ENCODE measurements around the gene SRSF11.
A peak's percentile ranks its signal among the peaks of the same experiment; 100 is the strongest.
"Not testable (repeated sequence)": the region's sequence is repeated elsewhere in the genome, so short reads cannot be mapped to it uniquely, and the experiment has no call there.

The SRSF11 gene

GRCh38 chr1:70221238-70222121, at the start of gene SRSF11:
TSS of gene SRSF11 (plus strand) at chr1:70221380. CDS start at chr1:70221637, 257 bp downstream.
- DNase-seq (ENCODE audit: low spot score) = peak; percentile 94

DNA sequence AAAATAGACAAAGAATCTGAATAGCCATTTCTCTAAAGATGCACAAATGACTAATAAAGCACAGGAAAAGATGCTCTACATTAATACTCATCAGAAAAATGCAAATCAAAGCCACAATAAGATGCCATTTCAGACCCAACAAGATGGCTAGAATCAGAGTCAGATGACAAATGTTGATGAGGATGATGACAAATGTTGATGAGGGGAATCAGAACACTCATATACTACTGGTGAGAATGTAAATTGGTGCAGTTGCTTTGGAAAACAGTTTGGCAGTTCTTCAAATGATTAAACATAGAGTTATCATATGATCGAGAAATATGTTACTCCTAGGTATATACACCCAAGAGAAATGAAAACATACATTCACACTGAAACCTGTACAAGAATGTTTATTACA, 49.7 kb upstream of the SRSF11 start:
- no peak for DNase-seq (ENCODE audit: low spot score)

- DNase-seq (ENCODE audit: low spot score) = not testable (repeated sequence)
These were observed 36.0 kb upstream of the SRSF11 start for GRCh38 chr1:70185181-70185580.

GRCh38 chr1:70188522-70188921, 32.7 kb upstream of the SRSF11 start:
- DNase-seq (ENCODE audit: low spot score) = no peak

DNA sequence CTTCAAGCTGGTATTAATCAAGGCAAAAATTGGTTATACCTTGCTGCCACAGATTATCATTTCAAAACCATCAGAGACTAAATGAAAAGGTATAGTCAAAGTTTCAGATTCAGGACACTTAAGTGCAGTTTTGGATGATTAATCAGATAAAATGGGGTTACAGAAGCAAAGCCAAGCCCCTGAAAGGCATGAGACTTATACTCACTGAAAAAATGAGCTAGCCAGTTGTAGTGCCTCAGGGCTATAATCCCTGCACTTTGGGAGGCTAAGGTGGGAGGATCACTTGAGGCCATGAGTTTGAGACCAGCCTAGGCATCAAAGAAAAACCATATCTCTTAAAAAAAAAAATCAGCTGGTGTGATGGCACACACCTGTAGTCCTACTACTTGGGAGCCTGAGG, 31.0 kb upstream of the SRSF11 start:
- DNase-seq (ENCODE audit: low spot score) = no peak

DNA sequence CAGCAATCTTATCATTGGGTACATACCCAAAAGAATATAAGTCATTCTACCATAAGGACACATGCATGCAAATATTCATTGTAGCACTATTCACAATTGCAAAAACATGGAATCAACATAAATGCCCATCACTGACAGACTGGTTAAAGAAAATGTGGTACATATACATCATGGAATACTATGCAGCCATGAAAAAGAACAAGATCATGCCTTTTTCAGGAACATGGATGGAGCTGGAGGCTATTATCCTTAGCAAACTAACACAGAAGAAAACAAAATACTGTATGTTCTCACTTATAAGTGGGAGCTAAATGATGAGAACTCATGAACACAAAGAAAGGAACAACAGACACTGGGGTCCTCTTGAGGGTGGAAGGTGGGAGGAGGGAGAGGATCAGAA, 28.7 kb upstream of the SRSF11 start:
- DNase-seq (ENCODE audit: low spot score) = not testable (repeated sequence)

GRCh38 chr1:70194601-70195000, 26.6 kb upstream of the SRSF11 start:
- no peak for DNase-seq (ENCODE audit: low spot score)

DNA sequence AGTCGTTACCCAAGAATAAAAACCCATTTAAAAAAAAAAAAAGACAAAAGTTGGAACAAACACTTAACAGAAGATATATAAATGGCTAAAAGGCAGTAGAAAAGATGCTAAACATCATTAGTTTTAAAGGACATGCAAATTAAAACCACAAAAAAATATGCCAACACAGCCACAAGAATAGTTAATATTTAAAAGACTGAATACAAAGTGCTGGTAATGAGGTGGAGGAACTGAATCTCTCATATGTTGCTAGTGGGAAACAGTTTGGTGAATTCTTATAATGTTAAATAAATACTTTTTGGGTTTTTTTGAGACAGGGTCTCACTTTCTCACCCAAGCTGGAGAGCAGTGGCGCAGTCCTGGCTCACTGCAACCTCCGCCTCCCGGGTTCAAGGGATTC, 25.8 kb upstream of the SRSF11 start:
- no peak for DNase-seq (ENCODE audit: low spot score)

- no peak for DNase-seq (ENCODE audit: low spot score)
These were observed 24.8 kb upstream of the SRSF11 start for GRCh38 chr1:70196333-70196732.

DNA sequence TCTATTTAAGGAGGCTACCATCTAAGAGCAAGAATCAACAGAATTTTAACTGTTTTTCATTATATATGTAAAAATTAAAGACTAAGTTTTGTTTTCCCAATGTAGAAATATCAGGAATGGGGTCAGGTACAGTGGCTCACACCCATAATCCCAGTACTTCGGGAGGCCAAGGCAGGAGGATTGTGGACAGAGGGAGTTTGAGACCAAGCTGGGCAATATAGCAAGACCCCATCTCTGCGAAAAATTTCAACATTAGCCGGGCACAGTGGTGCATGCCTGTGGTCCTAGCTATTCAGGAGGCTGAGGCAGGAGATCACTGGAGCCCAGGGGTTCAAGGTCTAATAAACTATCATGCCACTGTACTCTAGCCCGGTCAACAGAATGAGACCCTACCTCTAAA, 21.1 kb upstream of the SRSF11 start:
- no peak for DNase-seq (ENCODE audit: low spot score)

GRCh38 chr1:70202173-70202758, 18.9 kb upstream of the SRSF11 start:
- no peak for DNase-seq (ENCODE audit: low spot score)

GRCh38 chr1:70204139-70204538, 17.0 kb upstream of the SRSF11 start:
- no peak for DNase-seq (ENCODE audit: low spot score)

DNA sequence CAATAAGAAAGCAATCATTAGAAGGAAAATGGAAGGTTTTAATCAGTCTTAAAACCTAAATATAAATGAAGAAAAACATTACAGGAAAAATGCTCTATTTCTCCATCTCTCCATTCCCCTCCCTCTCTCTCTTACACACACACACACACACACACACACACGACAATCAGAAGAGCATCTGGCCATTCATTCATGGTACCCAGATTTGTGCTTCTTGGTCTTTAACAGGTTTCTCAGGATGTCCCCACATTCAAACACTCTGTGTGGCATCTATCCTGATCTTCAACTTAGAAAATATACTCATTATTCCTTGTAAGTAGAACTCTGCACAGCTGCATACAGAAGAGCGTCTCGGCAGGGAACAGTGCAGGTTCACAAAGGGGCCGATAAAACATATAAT, 16.6 kb upstream of the SRSF11 start:
- no peak for DNase-seq (ENCODE audit: low spot score)

DNA sequence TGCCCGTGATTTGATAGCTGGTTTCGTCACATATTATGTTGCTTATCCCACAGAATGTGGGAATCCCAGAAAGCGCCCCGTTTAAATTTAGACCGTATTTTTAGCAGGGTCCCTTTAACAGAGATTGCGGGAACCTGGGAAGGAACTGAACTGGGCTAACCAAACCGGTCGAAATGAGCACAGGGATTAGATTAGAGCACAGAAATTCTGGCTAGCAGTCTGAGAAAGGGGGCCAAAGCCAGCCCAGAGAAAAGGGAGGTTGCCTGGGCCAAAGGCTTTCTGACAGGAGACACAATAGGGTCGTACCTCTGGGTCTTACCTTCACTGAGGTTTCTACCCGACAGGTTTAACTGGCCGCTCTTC, 16.1 kb upstream of the SRSF11 start:
- peak; percentile 4 for DNase-seq (ENCODE audit: low spot score)

DNA sequence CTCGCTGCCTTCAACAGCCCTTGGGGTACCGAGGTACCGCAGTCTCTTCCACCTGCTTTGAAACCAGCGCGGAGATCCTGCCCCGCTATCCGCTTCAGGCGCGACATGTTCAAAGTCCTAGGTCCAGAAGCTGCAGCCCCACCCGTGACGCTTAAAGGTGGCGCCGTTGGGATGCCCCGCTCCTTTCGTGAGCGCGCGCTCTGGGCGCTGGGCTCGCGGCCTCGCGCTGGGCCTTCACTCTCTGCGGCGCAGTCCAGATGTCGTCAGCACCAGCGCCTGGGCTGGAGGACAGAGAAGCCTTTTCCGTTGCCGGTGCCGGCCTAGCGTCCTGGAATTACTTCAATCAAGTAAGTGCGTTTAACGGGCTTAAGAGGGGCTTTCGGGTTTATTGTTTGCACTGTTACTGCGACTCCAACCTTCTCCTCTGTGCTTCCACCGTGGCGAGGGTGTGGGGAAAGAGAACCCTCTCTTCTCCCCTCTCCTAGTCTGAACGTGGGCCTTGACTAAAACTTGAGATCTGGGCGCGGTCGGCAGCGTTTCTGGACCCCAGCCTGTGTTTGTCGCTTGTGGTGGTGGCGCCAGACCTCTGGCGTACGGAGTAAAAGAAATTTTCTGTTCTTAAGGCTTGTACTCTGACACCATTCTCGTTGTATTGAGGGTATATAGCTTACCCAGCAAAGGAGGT, 15.6 kb upstream of the SRSF11 start, which contains the start of gene LRRC40:
Gene LRRC40 (minus strand): TSS at position 146 of the 685 bp plus-strand sequence. CDS start 39 bp downstream, at position 107.
- DNase-seq (ENCODE audit: low spot score) = peak; percentile 96

DNA sequence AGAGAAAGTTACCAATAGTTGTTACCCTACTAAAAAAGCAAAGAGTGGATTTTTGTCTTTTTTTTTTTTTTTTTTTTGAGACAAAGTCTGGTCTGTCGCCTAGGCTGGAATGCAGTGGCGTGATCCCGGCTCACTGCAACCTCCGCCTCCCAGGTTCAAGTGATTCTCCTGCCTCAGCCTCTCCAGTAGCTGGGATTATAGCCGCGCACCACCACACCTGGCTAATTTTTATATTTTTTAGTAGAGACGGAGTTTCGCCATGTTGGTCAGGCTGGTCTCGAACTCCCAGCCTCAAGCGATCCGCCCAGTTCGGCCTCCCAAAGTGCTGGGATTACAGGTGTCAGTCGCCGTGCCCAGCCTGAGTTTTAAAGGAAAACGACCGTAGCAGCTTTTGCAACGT, 14.3 kb upstream of the SRSF11 start:
- DNase-seq (ENCODE audit: low spot score) = not testable (repeated sequence)

GRCh38 chr1:70207492-70207891, 13.7 kb upstream of the SRSF11 start:
- no peak for DNase-seq (ENCODE audit: low spot score)

DNA sequence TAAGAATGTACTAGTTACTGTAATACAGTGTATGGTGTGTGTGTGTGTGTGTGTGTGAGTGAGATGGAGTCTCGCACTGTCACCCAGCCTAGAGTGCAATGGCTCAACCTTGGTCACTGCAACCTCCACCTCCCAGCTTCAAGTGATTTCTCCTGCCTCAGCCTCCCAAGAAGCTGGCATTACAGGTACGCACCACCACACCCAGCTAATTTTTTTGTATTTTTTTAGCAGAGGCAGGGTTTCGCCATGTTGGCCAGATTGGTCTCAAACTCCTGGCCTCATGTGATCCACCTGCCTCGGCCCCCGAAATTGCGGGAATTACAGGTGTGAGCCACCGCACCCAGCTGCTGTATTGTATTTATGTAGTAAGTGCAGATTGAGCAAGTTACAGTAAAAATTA, 12.9 kb upstream of the SRSF11 start:
- DNase-seq (ENCODE audit: low spot score) = no peak

DNA sequence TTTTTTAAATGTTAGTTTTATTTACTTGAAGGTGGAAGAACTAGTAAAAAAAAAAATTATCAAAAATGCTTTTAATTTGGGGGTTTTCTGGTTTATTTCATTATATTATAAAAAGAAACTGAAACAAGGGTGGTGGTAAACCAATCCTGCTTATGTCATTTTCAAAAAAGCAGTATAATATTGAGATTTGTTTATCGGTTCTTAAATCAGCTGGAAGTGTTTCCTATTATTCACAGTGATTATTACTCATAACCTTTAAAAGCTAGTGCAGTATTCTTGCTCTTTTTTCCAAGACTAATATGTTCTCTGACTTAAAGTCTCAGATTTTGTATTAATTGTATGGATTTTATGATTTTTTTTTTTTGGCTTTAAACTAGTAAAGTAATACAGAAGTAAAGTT, 10.4 kb upstream of the SRSF11 start:
- no peak for DNase-seq (ENCODE audit: low spot score)

DNA sequence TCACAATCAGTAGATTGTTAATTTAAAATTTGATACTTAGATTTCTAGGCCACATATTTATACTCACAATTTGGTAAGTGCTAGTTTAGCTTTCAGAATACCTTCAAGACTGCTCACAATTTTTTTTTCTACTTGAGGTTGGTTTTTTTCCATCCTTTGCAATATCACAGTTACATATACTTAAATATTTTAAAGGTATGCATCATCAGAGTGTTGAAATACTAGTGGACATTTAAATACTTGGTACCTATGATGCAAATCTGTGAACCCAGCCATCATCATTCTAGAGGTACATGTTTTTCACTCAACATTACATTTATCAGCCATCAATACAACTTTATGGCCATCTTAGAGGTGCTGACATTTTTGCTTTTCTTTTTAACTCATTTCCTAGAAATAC, 9.6 kb upstream of the SRSF11 start:
- no peak for DNase-seq (ENCODE audit: low spot score)

- no peak for DNase-seq (ENCODE audit: low spot score)
These were observed 1.2 kb upstream of the SRSF11 start for GRCh38 chr1:70220015-70220414.

DNA sequence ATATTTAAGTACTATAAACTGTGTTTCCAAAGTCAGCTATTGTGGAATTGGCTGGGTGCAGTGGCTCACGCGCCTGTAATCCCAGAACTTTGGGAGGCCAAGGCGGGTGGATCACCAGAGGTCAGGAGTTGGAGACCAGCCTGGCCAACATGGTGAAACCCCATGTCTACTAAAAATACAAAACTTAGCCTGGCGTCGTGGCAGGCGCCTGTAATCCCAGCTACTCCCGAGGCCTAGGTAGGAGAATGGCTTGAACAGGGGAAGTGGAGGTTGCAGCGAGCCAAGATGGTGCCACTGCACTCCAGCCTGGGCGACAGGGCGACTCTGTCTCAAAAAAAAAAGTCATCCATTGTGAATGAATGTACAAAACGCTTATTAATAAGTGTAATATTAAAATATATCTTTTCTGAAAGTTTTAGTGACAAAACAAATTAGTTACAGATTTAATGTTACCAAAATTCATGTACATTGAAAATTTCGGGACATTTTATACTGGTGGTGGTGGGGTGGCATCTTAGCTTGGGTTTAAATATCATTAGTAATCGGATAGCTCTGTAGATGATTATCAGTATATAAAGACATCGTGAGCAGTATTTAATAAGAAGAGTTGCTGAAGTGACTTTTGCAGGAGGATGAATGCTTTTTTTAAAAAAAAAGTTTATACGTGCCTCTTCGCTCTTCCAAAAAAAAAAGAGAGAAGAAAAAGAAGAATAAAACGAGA, 503 bp upstream of the SRSF11 start:
- DNase-seq (ENCODE audit: low spot score) = no peak
